Measurements from ENCODE around the gene ANO8.

DNA sequence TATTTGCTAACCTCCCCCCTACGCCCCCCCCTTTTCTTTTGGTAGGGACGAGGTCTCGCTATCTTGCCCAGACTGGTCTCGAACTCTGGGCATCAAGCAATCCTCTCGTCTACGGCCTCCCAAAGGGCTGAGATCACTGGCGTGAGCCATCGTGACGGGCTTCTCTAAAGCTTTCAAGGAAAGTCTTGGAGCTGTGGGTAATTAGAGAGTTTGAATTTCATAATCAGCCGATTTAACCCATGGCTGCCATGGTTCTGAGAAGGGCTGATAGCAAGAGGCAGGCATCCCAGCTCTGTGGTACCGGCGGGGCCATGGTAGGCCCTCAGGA lies 30.8 kb downstream of the ANO8 start:
- TF ChIP-seq, protein P1, sequence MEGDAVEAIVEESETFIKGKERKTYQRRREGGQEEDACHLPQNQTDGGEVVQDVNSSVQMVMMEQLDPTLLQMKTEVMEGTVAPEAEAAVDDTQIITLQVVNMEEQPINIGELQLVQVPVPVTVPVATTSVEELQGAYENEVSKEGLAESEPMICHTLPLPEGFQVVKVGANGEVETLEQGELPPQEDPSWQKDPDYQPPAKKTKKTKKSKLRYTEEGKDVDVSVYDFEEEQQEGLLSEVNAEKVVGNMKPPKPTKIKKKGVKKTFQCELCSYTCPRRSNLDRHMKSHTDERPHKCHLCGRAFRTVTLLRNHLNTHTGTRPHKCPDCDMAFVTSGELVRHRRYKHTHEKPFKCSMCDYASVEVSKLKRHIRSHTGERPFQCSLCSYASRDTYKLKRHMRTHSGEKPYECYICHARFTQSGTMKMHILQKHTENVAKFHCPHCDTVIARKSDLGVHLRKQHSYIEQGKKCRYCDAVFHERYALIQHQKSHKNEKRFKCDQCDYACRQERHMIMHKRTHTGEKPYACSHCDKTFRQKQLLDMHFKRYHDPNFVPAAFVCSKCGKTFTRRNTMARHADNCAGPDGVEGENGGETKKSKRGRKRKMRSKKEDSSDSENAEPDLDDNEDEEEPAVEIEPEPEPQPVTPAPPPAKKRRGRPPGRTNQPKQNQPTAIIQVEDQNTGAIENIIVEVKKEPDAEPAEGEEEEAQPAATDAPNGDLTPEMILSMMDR (IDR thresholded peaks at IDR 0.05 in 4 of 5, conservative IDR thresholded peaks at IDR 0.05 in 1 of 5) = no peak
- no peak for TF ChIP-seq POLR2A (IDR thresholded peaks at IDR 0.05)
